Naive thymus-derived CD4-positive, alpha-beta T cell (primary cell): ENCODE results near the gene RHBDF1. TPM values are rescaled to one million over a fixed set of nuclear protein-coding genes. Genes with fewer than 3 reads are reported as not detected.

ENCODE experiments used
- ATAC-seq: fragments of 150-1000 bp; cut with Tn5 transposase; 2 replicates; pipeline ENCODE4 v1.10.0; 2021; ENCODE audit warnings: mild to moderate bottlenecking, moderate library complexity
- CTCF ChIA-PET: fragments of 350-600 bp; sonication (Branson Sonifier 250); formaldehyde crosslinking; loops from one replicate; lab custom pipeline; 2021; ENCODE audit warnings: antibody characterized with exemption; lab: Charles Lee
- POLR2A ChIA-PET: fragments of 350-600 bp; sonication (Branson Sonifier 250); formaldehyde crosslinking; loops from one replicate; lab custom pipeline; 2021; ENCODE audit warnings: antibody characterized with exemption, inconsistent platforms; lab: Charles Lee
- DNase-seq, 9 donors: peaks; one replicate each; pipeline versions ENCODE4 v3.0.0 to v3.0.0-alpha.2; 2020 to 2022; ENCODE audit warnings: mixed read lengths in 1 of 9
- H3K27ac ChIP-seq: one replicate; pipeline ENCODE4 v1.7.0; 2013; ENCODE audit warnings: mild to moderate bottlenecking, low read depth, low read length, moderate library complexity
- H3K27me3 ChIP-seq, 2 donors: one replicate each; pipeline ENCODE4 v1.7.0; 2013; ENCODE audit warnings: low read length in 2 of 2, mild to moderate bottlenecking in 2 of 2, moderate library complexity in 2 of 2; ENCODE audit not compliant: control insufficient read depth in 2 of 2, insufficient read depth in 2 of 2
- H3K36me3 ChIP-seq, 3 experiments: 1 replicate in 2 of 3; 2 replicates in 1 of 3; pipeline ENCODE4 v1.7.0; 2013; ENCODE audit warnings: low read length in 3 of 3, mild to moderate bottlenecking in 3 of 3, moderate library complexity in 1 of 3; ENCODE audit not compliant: insufficient read depth in 3 of 3, control insufficient read depth in 2 of 3
- H3K4me1 ChIP-seq, 2 donors: one replicate each; pipeline ENCODE4 v1.7.0; 2013; ENCODE audit warnings: low read length in 2 of 2, mild to moderate bottlenecking in 2 of 2, moderate library complexity in 1 of 2; ENCODE audit not compliant: control insufficient read depth in 2 of 2, insufficient read depth in 2 of 2
- H3K4me3 ChIP-seq: 2 replicates; pipeline ENCODE4 v1.7.0; 2013; ENCODE audit warnings: mild to moderate bottlenecking, low read length
- H3K9me3 ChIP-seq, 3 experiments: 1 replicate in 2 of 3; 2 replicates in 1 of 3; pipeline ENCODE4 v1.7.0; 2013; ENCODE audit warnings: low read length in 3 of 3; ENCODE audit not compliant: control insufficient read depth in 2 of 3
- H3K27ac Mint-ChIP-seq, 9 donors: one replicate each; pipeline ENCODE4 v1.8.0; 2020 to 2022; ENCODE audit warnings: mixed read lengths in 9 of 9, mild to moderate bottlenecking in 8 of 9, moderate library complexity in 5 of 9, inconsistent platforms in 2 of 9
- H3K27me3 Mint-ChIP-seq, 5 donors: one replicate each; pipeline ENCODE4 v1.8.0; 2021 to 2022; ENCODE audit warnings: mixed read lengths in 5 of 5, mild to moderate bottlenecking in 1 of 5
- H3K36me3 Mint-ChIP-seq, 5 donors: one replicate each; pipeline ENCODE4 v1.8.0; 2020 to 2022; ENCODE audit warnings: mixed read lengths in 5 of 5, mild to moderate bottlenecking in 3 of 5, inconsistent platforms in 1 of 5
- H3K4me1 Mint-ChIP-seq, 7 donors: one replicate each; pipeline ENCODE4 v1.8.0; 2020 to 2022; ENCODE audit warnings: mixed read lengths in 7 of 7, mild to moderate bottlenecking in 3 of 7, inconsistent platforms in 1 of 7
- H3K4me3 Mint-ChIP-seq, 10 donors: one replicate each; pipeline ENCODE4 v1.8.0; 2020 to 2022; ENCODE audit warnings: mild to moderate bottlenecking in 10 of 10, mixed read lengths in 10 of 10, moderate library complexity in 6 of 10, inconsistent platforms in 2 of 10
- H3K9me3 Mint-ChIP-seq, 11 donors: one replicate each; pipeline ENCODE4 v1.8.0; 2020 to 2022; ENCODE audit warnings: mixed read lengths in 11 of 11, mild to moderate bottlenecking in 4 of 11, inconsistent platforms in 1 of 11, moderate library complexity in 1 of 11
- intact Hi-C, 2 donors: fragments of 100-400 bp; cut with micrococcal nuclease; formaldehyde crosslinking; loops; one replicate each; pipeline ENCODE4 v1.15.1; 2023
- polyA plus RNA-seq, 2 donors: library from polyadenylated mRNA; unstranded; fragments of 300-500 nt; fragmentation: Illumina TruSeq; gene quantifications; one replicate each; pipeline ENCODE4 v1.2.3, GENCODE V29; 2021
- total RNA-seq, 6 experiments: library from RNA in 5 of 6; stranded (reverse) in 5 of 6; gene quantifications; 1 replicate in 5 of 6; 2 replicates in 1 of 6; pipeline ENCODE4 v1.2.3 and lab custom pipeline; 2021 to 2026

The RHBDF1 gene
- total and polyA plus RNA-seq, 7 experiments from 2014 or later, result 0.66 to 1.6 TPM; not detected in 5

GRCh38 chr16:44655-45054 is 27.8 kb downstream of the RHBDF1 start:
- Mint-ChIP-seq H3K36me3 (peaks cover 0 to 52% (median 24%) of the 10 kb centered on the region in 5 donors), H3K27me3 (no peaks in the 10 kb centered on the region), H3K4me3 (no peak overlapping the region), H3K9me3 (no peaks in the 10 kb centered on the region), H3K27ac (peak overlapping the region in 1 of 9 donors; percentile 55), H3K4me1 (peaks cover 15 to 32% (median 25%) of the 10 kb centered on the region in 7 donors)
- no peaks in the 10 kb centered on the region for H3K9me3 ChIP-seq
- no peak for ATAC-seq
- intact Hi-C loops, result no loop called here
- no peak overlapping the region for H3K4me3 ChIP-seq
- peaks cover 0 to 9% of the 10 kb centered on the region in 2 donors for H3K4me1 ChIP-seq
- no peak overlapping the region for H3K27ac ChIP-seq
- H3K36me3 ChIP-seq, result peaks cover 0 to 46% (median 0%) of the 10 kb centered on the region in 3 experiments
- POLR2A ChIA-PET, result no interaction called here
- H3K27me3 ChIP-seq, result no peaks in the 10 kb centered on the region
- CTCF ChIA-PET, result no interaction called here
- DNase-seq, result no peak

DNA sequence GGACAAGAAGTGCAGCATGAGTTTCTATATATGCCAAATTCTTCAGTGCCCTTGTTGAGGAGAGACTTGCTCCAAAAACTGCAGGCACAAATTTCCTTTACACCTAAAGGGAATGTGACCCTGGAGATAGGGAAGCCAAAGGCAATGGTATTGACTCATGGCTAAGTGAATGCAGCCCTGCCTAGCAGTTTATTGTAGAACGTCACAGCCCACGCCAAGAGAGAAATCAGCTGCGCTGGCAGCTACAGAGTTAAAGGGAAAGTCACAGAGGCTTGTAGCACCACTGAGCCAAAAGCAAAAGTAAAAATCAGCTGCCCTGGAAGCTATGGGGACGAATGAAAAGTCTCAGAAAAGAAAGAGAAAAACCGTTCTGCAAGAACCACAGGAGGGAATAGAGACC is 29.1 kb downstream of the RHBDF1 start:
- ATAC-seq, result no peak
- no peaks in the 10 kb centered on the region for H3K9me3 ChIP-seq
- DNase-seq, result no peak
- no peaks in the 10 kb centered on the region for H3K9me3 Mint-ChIP-seq
- H3K36me3 Mint-ChIP-seq, result peaks cover 0 to 51% (median 24%) of the 10 kb centered on the region in 5 donors
- no peak overlapping the region for H3K27ac ChIP-seq
- H3K4me1 ChIP-seq, result peaks cover 12 to 21% of the 10 kb centered on the region in 2 donors
- intact Hi-C loops, result no loop called here
- H3K36me3 ChIP-seq, result peaks cover 0 to 46% (median 0%) of the 10 kb centered on the region in 3 experiments
- ChIA-PET POLR2A (interaction anchor here (0.6 kb wide), 1 partner anchor 64 kb away, joined by 5 read pairs; no protein-coding TSS in a partner anchor), CTCF (no interaction called here)
- peaks cover 23 to 45% (median 39%) of the 10 kb centered on the region in 7 donors for H3K4me1 Mint-ChIP-seq
- no peaks in the 10 kb centered on the region for H3K27me3 ChIP-seq
- H3K4me3 ChIP-seq, result no peak overlapping the region
- H3K4me3 Mint-ChIP-seq, result no peak overlapping the region
- no peak overlapping the region for H3K27ac Mint-ChIP-seq
- no peaks in the 10 kb centered on the region for H3K27me3 Mint-ChIP-seq

DNA sequence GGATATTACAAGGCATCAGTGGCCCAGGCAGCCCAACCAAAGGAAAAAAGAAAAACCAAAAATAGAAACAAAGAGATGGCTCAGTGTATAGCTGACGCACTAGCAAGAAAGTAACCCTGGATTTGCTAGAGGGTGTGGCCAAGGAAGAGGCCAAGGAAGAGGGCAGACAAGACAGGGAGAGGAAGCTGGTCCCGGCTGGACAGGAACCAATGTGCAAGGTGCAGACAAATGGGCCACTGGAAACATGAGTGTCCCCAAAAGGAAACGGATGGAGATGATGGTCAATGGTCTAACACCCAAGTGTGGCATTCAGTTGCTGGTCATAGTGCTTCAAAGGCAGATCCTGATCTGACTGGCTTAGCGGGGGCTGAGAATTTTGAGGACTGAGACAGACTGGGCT is 29.7 kb downstream of the RHBDF1 start:
- H3K9me3 Mint-ChIP-seq, result no peaks in the 10 kb centered on the region
- H3K4me3 Mint-ChIP-seq, result no peak overlapping the region
- no peaks in the 10 kb centered on the region for H3K27me3 Mint-ChIP-seq
- peaks cover 27 to 48% (median 41%) of the 10 kb centered on the region in 7 donors for H3K4me1 Mint-ChIP-seq
- ATAC-seq (no peak), DNase-seq (no peak)
- CTCF ChIA-PET, result no interaction called here
- H3K27ac Mint-ChIP-seq, result peak overlapping the region in 3 of 9 donors; percentile 9 to 69 (median 33)
- Histone ChIP-seq H3K4me3 (no peak overlapping the region), H3K4me1 (peaks cover 13 to 22% of the 10 kb centered on the region in 2 donors), H3K9me3 (no peaks in the 10 kb centered on the region), H3K27ac (no peak overlapping the region), H3K36me3 (peaks cover 0 to 43% (median 0%) of the 10 kb centered on the region in 3 experiments), H3K27me3 (no peaks in the 10 kb centered on the region)
- intact Hi-C loops, result no loop called here
- peaks cover 0 to 48% (median 24%) of the 10 kb centered on the region in 5 donors for H3K36me3 Mint-ChIP-seq
- POLR2A ChIA-PET, result no interaction called here

DNA sequence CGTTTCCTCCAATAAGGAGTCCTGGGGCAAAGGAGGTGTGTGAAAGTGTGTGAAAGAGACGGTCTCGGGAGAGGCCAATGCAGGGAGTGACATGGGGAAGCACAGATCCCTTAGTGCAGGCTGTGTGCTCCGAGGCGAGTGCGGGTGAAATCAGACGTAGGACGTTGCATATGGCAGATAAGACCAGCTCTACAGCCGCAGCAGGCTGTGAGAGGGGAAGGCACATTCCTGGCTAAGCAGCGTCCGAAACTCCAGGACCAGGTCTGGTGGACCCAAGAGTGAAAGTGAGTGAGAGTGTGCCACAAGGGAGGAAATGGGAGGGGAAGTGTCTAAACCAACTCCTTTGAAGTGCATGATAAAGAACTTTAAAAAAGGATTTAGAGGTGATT is 30.4 kb downstream of the RHBDF1 start:
- Histone ChIP-seq H3K4me3 (no peak overlapping the region), H3K36me3 (peaks cover 0 to 39% (median 0%) of the 10 kb centered on the region in 3 experiments), H3K9me3 (no peaks in the 10 kb centered on the region), H3K27ac (no peak overlapping the region), H3K4me1 (peaks cover 13 to 22% of the 10 kb centered on the region in 2 donors), H3K27me3 (no peaks in the 10 kb centered on the region)
- DNase-seq (no peak), ATAC-seq (no peak)
- ChIA-PET POLR2A (no interaction called here), CTCF (no interaction called here)
- Mint-ChIP-seq H3K4me1 (peaks cover 25 to 52% (median 39%) of the 10 kb centered on the region in 7 donors), H3K27me3 (no peaks in the 10 kb centered on the region), H3K4me3 (no peak overlapping the region), H3K36me3 (peaks cover 0 to 44% (median 21%) of the 10 kb centered on the region in 5 donors), H3K9me3 (no peaks in the 10 kb centered on the region), H3K27ac (peak overlapping the region in 3 of 9 donors; percentile 18 to 69 (median 27))
- intact Hi-C loops, result no loop called here

DNA sequence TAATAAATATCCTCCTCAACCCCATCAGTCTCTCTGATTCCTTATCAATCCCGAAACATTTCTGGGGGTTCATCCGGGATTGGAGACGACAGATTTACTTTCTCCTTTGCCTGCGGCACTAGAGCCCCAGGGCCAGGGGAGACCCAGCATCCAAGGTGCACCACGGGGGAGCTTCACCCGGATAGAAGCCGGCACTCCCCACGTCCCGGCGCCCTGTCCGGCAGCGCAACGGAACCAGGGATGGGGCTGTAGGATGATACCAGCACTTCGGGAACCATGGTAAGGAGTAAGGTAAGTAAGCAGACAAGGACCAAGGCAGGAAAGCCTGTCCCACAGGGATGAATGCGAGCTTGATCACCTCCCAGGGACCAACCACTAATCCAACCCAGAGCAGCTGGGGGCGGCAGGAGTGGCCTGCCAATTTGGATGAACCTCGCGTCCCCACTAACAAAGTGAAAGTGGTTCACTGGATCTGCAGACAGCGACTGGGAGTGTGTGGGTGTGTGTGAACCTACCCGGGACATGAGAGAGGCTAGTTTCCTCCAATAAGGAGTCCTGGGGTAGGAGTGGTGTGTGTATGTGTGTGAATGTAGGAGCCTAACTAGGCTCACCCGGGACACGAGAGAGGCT is 30.9 kb downstream of the RHBDF1 start:
- Mint-ChIP-seq H3K36me3 (peaks cover 0 to 43% (median 19%) of the 10 kb centered on the region in 5 donors), H3K4me3 (no peak overlapping the region), H3K27me3 (no peaks in the 10 kb centered on the region), H3K27ac (peak overlapping the region in 4 of 9 donors; percentile 18 to 73 (median 67)), H3K9me3 (no peaks in the 10 kb centered on the region), H3K4me1 (peaks cover 24 to 52% (median 39%) of the 10 kb centered on the region in 7 donors)
- ChIA-PET POLR2A (no interaction called here), CTCF (no interaction called here)
- Histone ChIP-seq H3K4me1 (peaks cover 13 to 22% of the 10 kb centered on the region in 2 donors), H3K9me3 (no peaks in the 10 kb centered on the region), H3K27me3 (no peaks in the 10 kb centered on the region), H3K4me3 (no peak overlapping the region), H3K36me3 (peaks cover 0 to 35% (median 0%) of the 10 kb centered on the region in 3 experiments), H3K27ac (no peak overlapping the region)
- DNase-seq (no peak), ATAC-seq (no peak)
- intact Hi-C loops, result no loop called here

- CTCF ChIA-PET, result no interaction called here
- Mint-ChIP-seq H3K36me3 (peaks cover 0 to 22% (median 19%) of the 10 kb centered on the region in 5 donors), H3K27ac (peak overlapping the region in 8 of 9 donors; percentile 47 to 87 (median 68)), H3K4me3 (peak overlapping the region in 7 of 10 donors; percentile 8 to 41 (median 27)), H3K9me3 (no peaks in the 10 kb centered on the region), H3K4me1 (peaks cover 24 to 56% (median 43%) of the 10 kb centered on the region in 7 donors), H3K27me3 (no peaks in the 10 kb centered on the region)
- H3K27ac ChIP-seq, result peak overlapping the region; percentile 44
- H3K27me3 ChIP-seq, result no peaks in the 10 kb centered on the region
- POLR2A ChIA-PET, result no interaction called here
- intact Hi-C loops, result no loop called here
- ATAC-seq, result peak; percentile 84
- no peak overlapping the region for H3K4me3 ChIP-seq
- DNase-seq, result peak in 5 of 9 donors; percentile 15 to 48 (median 18)
- peaks cover 13 to 22% of the 10 kb centered on the region in 2 donors for H3K4me1 ChIP-seq
- H3K9me3 ChIP-seq, result no peaks in the 10 kb centered on the region
- H3K36me3 ChIP-seq, result peaks cover 0 to 13% (median 0%) of the 10 kb centered on the region in 3 experiments
These were observed 33.2 kb downstream of the RHBDF1 start for GRCh38 chr16:38941-39892.
